HepG2 (cell line): ENCODE data around the gene TRPT1. TPM values are rescaled to one million over a fixed set of nuclear protein-coding genes. Genes with fewer than 3 reads are reported as not detected.

ENCODE experiments used
- DR1 ChIP-seq: sonication (generic); formaldehyde crosslinking; IDR thresholded peaks from 2 replicates; pipeline ENCODE4 v1.8.0; 2021; ENCODE audit warnings: mild to moderate bottlenecking, missing genetic modification reagents, inconsistent platforms
- DRAP1 ChIP-seq: IDR thresholded peaks from 2 replicates; pipeline ENCODE4 v1.6.1; 2016; ENCODE audit warnings: missing genetic modification reagents, missing compliant biosample characterization
- HES4 ChIP-seq: sonication (generic); formaldehyde crosslinking; IDR thresholded peaks from 2 replicates; pipeline ENCODE4 v1.9.0; 2021; ENCODE audit warnings: mild to moderate bottlenecking, missing genetic modification reagents, borderline replicate concordance
- HMG20A ChIP-seq: IDR thresholded peaks from 2 replicates; pipeline ENCODE4 v1.6.1; 2016; ENCODE audit warnings: borderline replicate concordance
- HOXD1 ChIP-seq: sonication (generic); formaldehyde crosslinking; IDR thresholded peaks from 2 replicates; pipeline ENCODE4 v1.5.0; 2020; ENCODE audit warnings: missing genetic modification reagents
- POLR2AphosphoS5 ChIP-seq: IDR thresholded peaks from 2 replicates; pipeline ENCODE4 v1.6.1; 2012; ENCODE audit warnings: low read depth, low read length
- PTBP1 ChIP-seq: fragments of 200-400 bp; formaldehyde crosslinking; IDR thresholded peaks from 2 replicates; pipeline ENCODE4 v1.6.1; 2018; ENCODE audit warnings: low read length, low read depth; ENCODE audit not compliant: poor library complexity, severe bottlenecking
- RFXANK ChIP-seq: IDR thresholded peaks from 2 replicates; pipeline ENCODE4 v1.6.1; 2016
- SP140L ChIP-seq: sonication (generic); formaldehyde crosslinking; IDR thresholded peaks from 2 replicates; pipeline ENCODE4 v1.4.0; 2020; ENCODE audit warnings: missing genetic modification reagents, borderline replicate concordance
- THYN1 ChIP-seq: sonication (generic); formaldehyde crosslinking; IDR thresholded peaks from 2 replicates; pipeline ENCODE4 v1.8.1; 2023; ENCODE audit warnings: low read depth, mild to moderate bottlenecking, moderate library complexity, missing genetic modification reagents, borderline replicate concordance
- ZFP41 ChIP-seq: sonication (generic); formaldehyde crosslinking; IDR thresholded peaks from 2 replicates; pipeline ENCODE4 v1.4.0; 2020; ENCODE audit warnings: mild to moderate bottlenecking, missing genetic modification reagents, borderline replicate concordance
- ZNF343 ChIP-seq: sonication (generic); formaldehyde crosslinking; IDR thresholded peaks from 2 replicates; pipeline ENCODE4 v1.4.0; 2020; ENCODE audit warnings: mild to moderate bottlenecking, missing genetic modification reagents
- ZNF562 ChIP-seq: sonication (generic); formaldehyde crosslinking; IDR thresholded peaks from 2 replicates; pipeline ENCODE4 v1.8.0; 2022; ENCODE audit warnings: missing genetic modification reagents, borderline replicate concordance
- ZNF598 ChIP-seq: sonication (generic); formaldehyde crosslinking; IDR thresholded peaks from 2 replicates; pipeline ENCODE4 v1.5.1; 2020; ENCODE audit warnings: mild to moderate bottlenecking, missing genetic modification reagents, borderline replicate concordance
- ZNF678 ChIP-seq: sonication (generic); formaldehyde crosslinking; IDR thresholded peaks from 2 replicates; pipeline ENCODE4 v1.4.0; 2020; ENCODE audit warnings: mild to moderate bottlenecking, missing genetic modification reagents
- ZNF7 ChIP-seq: IDR thresholded peaks from 2 replicates; pipeline ENCODE4 v1.6.1; 2016; ENCODE audit warnings: missing biosample characterization, missing genetic modification reagents
- ZNF709 ChIP-seq: sonication (generic); formaldehyde crosslinking; IDR thresholded peaks from 2 replicates; pipeline ENCODE4 v1.5.0; 2020; ENCODE audit warnings: mild to moderate bottlenecking, missing genetic modification reagents
- ZNF724P ChIP-seq: sonication (generic); formaldehyde crosslinking; IDR thresholded peaks from 2 replicates; pipeline ENCODE4 v1.8.0; 2022; ENCODE audit warnings: missing genetic modification reagents, borderline replicate concordance
- polyA plus RNA-seq, 8 experiments: library from polyadenylated mRNA; depleted of rRNA in 3 of 8; stranded (reverse) in 7 of 8; unstranded in 1 of 8; fragments of >200 nt; fragmentation: Illumina TruSeq in 4 of 8; extraction: Trizol in 4 of 8; gene quantifications; 2 replicates each; pipeline versions ENCODE4 v1.2.1 to v1.2.3, GENCODE V29; 2011 to 2016; ENCODE audit warnings: low read depth in 4 of 8, missing spikeins in 1 of 8, mixed read lengths in 1 of 8; ENCODE audit not compliant: insufficient read depth in 1 of 8
- total RNA-seq, 5 experiments: library from RNA; depleted of rRNA; stranded (reverse); fragments of >200 nt; fragmentation: Illumina TruSeq; extraction: Trizol; gene quantifications; 2 replicates each; pipeline ENCODE4 v1.2.3, GENCODE V29; 2016; ENCODE audit warnings: low read depth in 1 of 5
- TF ChIP-seq, protein P1 (sequence below): sonication (generic); formaldehyde crosslinking; IDR thresholded peaks from 2 replicates; pipeline ENCODE4 v1.5.0; 2020; ENCODE audit warnings: mild to moderate bottlenecking, missing genetic modification reagents
- TF ChIP-seq, protein P2 (sequence below): sonication (generic); formaldehyde crosslinking; IDR thresholded peaks from 2 replicates; pipeline ENCODE4 v1.5.1; 2020; ENCODE audit warnings: mild to moderate bottlenecking, missing genetic modification reagents
- TF ChIP-seq, protein P3 (sequence below): sonication (generic); formaldehyde crosslinking; IDR thresholded peaks from 2 replicates; pipeline ENCODE4 v1.8.0; 2023; ENCODE audit warnings: mild to moderate bottlenecking, missing genetic modification reagents
- TF ChIP-seq, protein P4 (sequence below): sonication (generic); formaldehyde crosslinking; IDR thresholded peaks from 2 replicates; pipeline ENCODE4 v1.8.1; 2023; ENCODE audit warnings: mild to moderate bottlenecking, missing genetic modification reagents

TRPT1 gene
- total and polyA plus RNA-seq, 2 of the 13 experiments (the other 11 are each of a cell fraction or from before 2014, with no cell fraction given), result 24.8 to 40.7 TPM

DNA sequence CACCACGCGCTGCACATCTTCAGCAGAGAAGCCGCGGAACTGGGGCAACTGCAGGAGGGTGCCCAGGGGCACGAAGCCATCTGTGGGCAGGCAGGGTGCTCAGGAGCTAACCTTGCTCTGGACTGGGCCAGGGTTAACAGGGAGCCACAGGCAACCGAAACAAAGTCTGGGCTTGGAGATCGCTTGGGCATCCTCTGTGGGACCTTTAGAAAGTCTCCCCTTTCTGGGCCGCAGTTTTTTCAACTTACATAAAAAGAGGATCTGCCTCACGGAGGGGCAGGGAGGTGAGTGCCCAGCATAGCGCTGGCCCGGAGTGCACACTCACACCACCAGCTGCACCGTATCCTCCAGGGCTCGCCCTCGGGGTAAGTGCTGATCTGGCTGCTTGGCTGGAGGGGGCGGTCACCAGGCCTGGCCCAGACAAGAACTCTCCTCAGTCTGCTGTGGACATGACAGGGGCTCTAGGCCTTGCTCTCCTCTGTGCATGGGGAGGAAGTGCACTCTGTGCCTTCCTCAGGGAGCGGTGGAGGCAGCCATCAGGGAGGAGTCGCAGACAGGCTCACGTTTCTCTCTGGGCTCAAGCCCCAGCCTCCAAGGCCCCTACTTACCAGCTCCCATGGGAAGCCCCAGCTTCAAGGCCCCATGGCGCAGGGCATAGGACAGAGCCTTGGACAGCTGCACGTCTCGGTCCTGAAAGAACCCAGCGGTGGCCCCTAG is 937 bp downstream of the TRPT1 start (continued):
- TF ChIP-seq HMG20A (no peak), PTBP1 (no peak), ZFP41 (CRISPR knock-in tag) (no peak), THYN1 (no peak), ZNF598 (CRISPR knock-in tag) (no peak), DR1 (CRISPR knock-in tag) (no peak), ZNF709 (CRISPR knock-in tag) (no peak), HOXD1 (no peak), ZNF678 (CRISPR knock-in tag) (no peak), POLR2AphosphoS5 (no peak), ZNF562 (CRISPR knock-in tag) (no peak), SP140L (CRISPR knock-in tag) (no peak), ZNF343 (CRISPR knock-in tag) (0 out of 2 replicates have a peak, but pooled peaks have one; percentile 1), RFXANK (CRISPR knock-in tag) (no peak), HES4 (CRISPR knock-in tag) (0 out of 2 replicates have a peak, but pooled peaks have one; percentile 38), DRAP1 (CRISPR knock-in tag) (no peak), ZNF724P (no peak), ZNF7 (CRISPR knock-in tag) (no peak)
- TF ChIP-seq, protein P1, sequence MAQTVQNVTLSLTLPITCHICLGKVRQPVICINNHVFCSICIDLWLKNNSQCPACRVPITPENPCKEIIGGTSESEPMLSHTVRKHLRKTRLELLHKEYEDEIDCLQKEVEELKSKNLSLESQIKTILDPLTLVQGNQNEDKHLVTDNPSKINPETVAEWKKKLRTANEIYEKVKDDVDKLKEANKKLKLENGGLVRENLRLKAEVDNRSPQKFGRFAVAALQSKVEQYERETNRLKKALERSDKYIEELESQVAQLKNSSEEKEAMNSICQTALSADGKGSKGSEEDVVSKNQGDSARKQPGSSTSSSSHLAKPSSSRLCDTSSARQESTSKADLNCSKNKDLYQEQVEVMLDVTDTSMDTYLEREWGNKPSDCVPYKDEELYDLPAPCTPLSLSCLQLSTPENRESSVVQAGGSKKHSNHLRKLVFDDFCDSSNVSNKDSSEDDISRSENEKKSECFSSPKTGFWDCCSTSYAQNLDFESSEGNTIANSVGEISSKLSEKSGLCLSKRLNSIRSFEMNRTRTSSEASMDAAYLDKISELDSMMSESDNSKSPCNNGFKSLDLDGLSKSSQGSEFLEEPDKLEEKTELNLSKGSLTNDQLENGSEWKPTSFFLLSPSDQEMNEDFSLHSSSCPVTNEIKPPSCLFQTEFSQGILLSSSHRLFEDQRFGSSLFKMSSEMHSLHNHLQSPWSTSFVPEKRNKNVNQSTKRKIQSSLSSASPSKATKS, result no peak
- TF ChIP-seq, protein P2, sequence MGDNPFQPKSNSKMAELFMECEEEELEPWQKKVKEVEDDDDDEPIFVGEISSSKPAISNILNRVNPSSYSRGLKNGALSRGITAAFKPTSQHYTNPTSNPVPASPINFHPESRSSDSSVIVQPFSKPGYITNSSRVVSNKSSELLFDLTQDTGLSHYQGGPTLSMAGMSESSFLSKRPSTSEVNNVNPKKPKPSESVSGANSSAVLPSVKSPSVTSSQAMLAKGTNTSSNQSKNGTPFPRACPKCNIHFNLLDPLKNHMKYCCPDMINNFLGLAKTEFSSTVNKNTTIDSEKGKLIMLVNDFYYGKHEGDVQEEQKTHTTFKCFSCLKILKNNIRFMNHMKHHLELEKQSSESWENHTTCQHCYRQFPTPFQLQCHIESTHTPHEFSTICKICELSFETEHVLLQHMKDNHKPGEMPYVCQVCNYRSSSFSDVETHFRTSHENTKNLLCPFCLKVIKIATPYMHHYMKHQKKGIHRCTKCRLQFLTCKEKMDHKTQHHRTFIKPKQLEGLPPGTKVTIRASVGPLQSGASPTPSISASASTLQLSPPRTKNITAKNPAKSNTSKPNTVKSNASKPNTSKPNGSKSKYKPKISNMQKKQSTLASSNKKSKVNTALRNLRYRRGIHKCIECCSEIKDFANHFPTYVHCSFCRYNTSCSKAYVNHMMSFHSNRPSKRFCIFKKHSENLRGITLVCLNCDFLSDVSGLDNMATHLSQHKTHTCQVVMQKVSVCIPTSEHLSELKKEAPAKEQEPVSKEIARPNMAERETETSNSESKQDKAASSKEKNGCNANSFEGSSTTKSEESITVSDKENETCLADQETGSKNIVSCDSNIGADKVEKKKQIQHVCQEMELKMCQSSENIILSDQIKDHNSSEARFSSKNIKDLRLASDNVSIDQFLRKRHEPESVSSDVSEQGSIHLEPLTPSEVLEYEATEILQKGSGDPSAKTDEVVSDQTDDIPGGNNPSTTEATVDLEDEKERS (CRISPR knock-in tag), result no peak
- TF ChIP-seq, protein P3, sequence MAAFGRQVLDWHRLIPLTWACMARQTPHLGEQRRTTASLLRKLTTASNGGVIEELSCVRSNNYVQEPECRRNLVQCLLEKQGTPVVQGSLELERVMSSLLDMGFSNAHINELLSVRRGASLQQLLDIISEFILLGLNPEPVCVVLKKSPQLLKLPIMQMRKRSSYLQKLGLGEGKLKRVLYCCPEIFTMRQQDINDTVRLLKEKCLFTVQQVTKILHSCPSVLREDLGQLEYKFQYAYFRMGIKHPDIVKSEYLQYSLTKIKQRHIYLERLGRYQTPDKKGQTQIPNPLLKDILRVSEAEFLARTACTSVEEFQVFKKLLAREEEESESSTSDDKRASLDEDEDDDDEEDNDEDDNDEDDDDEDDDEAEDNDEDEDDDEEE (CRISPR knock-in tag), result peak; percentile 41; the same call in 1 of the 2 replicates
- TF ChIP-seq, protein P4, sequence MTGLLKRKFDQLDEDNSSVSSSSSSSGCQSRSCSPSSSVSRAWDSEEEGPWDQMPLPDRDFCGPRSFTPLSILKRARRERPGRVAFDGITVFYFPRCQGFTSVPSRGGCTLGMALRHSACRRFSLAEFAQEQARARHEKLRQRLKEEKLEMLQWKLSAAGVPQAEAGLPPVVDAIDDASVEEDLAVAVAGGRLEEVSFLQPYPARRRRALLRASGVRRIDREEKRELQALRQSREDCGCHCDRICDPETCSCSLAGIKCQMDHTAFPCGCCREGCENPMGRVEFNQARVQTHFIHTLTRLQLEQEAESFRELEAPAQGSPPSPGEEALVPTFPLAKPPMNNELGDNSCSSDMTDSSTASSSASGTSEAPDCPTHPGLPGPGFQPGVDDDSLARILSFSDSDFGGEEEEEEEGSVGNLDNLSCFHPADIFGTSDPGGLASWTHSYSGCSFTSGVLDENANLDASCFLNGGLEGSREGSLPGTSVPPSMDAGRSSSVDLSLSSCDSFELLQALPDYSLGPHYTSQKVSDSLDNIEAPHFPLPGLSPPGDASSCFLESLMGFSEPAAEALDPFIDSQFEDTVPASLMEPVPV (CRISPR knock-in tag), result no peak
